ENCODE measurements around the gene C11orf71.

Gene C11orf71, protein sequence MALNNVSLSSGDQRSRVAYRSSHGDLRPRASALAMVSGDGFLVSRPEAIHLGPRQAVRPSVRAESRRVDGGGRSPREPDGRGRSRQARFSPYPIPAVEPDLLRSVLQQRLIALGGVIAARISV

DNA sequence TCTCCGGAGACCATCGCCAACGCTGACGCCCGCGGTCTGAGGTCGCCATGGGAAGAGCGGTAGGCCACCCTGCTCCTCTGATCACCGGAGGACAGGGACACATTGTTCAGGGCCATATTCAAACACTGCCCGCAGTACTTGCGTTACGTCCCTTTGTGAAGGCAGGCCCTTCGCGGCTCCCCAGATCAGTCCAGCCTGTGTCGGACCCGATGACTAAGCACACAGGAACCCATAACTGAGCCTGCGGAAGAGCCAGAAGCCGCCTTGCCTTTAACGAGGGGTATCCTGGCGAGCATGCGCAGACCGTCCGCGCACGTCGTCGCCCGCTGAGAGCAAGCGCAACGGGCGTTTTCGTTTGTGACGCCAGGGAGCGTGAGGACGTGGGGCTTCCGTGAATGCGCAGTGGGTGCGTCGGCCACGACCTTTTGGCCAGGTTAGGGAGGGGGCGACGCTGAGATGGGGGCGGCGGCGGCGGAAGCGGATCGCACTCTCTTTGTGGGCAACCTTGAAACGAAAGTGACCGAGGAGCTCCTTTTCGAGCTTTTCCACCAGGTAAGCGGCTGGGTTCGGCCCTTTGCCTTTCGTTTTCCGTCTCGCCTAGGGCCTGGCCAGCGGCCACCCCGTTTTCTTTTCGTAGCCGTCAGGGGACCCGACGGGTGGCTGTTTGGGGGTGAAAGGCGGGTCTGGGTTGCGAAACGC lies at the start of gene C11orf71, which contains the start of gene RBM7:
C11orf71 (minus strand) TSS at position 296 of the 699 bp plus-strand sequence; CDS start at position 116, 180 bp downstream.
RBM7 (plus strand) TSS at position 451 of the 699 bp plus-strand sequence; CDS start at position 457, 6 bp downstream.
- peak within 1 kb of the TSS; percentile 65 for H3K4me3 ChIP-seq (ENCODE audit: control insufficient read depth, low read depth, low read length)
- DNase-seq (ENCODE audit: low read depth): peak; percentile 98
- TF ChIP-seq, protein P1, sequence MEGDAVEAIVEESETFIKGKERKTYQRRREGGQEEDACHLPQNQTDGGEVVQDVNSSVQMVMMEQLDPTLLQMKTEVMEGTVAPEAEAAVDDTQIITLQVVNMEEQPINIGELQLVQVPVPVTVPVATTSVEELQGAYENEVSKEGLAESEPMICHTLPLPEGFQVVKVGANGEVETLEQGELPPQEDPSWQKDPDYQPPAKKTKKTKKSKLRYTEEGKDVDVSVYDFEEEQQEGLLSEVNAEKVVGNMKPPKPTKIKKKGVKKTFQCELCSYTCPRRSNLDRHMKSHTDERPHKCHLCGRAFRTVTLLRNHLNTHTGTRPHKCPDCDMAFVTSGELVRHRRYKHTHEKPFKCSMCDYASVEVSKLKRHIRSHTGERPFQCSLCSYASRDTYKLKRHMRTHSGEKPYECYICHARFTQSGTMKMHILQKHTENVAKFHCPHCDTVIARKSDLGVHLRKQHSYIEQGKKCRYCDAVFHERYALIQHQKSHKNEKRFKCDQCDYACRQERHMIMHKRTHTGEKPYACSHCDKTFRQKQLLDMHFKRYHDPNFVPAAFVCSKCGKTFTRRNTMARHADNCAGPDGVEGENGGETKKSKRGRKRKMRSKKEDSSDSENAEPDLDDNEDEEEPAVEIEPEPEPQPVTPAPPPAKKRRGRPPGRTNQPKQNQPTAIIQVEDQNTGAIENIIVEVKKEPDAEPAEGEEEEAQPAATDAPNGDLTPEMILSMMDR (IDR thresholded peaks at IDR 0.05; ENCODE audit: control insufficient read depth, insufficient read depth, low read depth, low read length, missing control alignments): no peak

DNA sequence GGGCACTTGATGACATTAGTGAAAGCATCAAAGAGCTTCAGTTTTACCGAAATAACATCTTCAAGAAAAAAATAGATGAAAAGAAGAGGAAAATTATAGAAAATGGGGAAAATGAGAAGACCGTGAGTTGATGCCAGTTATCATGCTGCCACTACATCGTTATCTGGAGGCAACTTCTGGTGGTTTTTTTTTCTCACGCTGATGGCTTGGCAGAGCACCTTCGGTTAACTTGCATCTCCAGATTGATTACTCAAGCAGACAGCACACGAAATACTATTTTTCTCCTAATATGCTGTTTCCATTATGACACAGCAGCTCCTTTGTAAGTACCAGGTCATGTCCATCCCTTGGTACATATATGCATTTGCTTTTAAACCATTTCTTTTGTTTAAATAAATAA lies 49.5 kb upstream of the C11orf71 start:
- TF ChIP-seq, protein P1 (IDR thresholded peaks at IDR 0.05; ENCODE audit: control insufficient read depth, insufficient read depth, low read depth, low read length, missing control alignments): no peak
- H3K4me3 ChIP-seq (ENCODE audit: control insufficient read depth, low read depth, low read length): no peak overlapping the region
- no peak for DNase-seq (ENCODE audit: low read depth)

DNA sequence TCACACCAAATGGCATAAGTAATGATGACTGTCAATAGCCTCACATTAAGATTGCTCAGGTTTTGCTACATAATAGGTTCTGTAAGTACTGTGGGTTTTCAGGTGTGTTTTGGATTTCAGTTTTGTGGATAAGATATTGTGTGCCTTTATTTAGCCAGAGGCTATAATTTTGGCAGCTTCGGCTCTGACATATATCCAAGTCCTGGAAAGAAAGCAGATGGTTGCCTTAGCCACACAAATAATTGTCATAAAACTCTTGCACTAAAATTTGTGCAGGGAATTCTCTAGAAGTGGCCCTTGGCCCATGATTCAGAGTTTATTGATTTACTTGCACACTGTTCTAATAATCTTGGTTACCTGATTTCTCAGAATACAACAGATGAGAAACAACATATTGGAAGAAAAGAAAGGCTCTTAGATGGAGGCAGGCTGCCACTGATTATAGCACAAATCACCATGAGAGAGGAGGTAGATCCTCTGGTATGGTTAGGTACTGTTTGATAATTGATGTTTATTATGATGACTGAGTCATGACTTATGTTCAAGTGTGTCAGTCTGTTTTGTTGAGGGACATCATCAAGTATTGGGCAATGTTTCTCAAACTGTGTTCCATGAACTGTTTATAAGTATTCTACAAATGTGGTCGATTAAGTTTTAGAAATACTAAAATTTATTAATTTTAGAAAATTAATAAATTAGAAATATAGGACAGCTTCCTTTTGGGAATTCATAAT lies 48.6 kb upstream of the C11orf71 start:
- DNase-seq (ENCODE audit: low read depth): no peak
- TF ChIP-seq, protein P1 (IDR thresholded peaks at IDR 0.05; ENCODE audit: control insufficient read depth, insufficient read depth, low read depth, low read length, missing control alignments): no peak

DNA sequence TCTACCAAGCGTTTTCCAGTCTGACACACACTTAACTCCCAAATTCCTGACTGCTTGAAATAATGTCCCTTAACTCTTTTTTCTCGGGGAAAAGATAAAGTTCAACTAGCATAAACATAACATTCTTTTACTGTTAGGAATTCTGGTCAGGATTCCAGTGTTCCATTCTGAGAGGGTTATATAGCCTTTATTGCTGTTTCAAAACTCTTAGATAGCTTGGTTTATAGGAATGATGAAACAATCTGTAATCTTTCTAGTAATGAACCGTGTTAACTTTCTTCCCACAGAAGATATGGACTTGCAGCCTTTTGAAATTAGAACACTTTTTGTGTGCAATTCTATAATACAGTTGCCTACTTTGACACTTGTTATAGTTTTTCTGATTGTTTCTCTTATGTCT lies 47.6 kb upstream of the C11orf71 start:
- peak; percentile 73 for DNase-seq (ENCODE audit: low read depth)
- TF ChIP-seq, protein P1 (IDR thresholded peaks at IDR 0.05; ENCODE audit: control insufficient read depth, insufficient read depth, low read depth, low read length, missing control alignments): no peak
- H3K4me3 ChIP-seq (ENCODE audit: control insufficient read depth, low read depth, low read length): no peak overlapping the region

More for the DNA sequence above, 48.6 kb upstream of the C11orf71 start:
- no peak overlapping the region for H3K4me3 ChIP-seq (ENCODE audit: control insufficient read depth, low read depth, low read length)

DNA sequence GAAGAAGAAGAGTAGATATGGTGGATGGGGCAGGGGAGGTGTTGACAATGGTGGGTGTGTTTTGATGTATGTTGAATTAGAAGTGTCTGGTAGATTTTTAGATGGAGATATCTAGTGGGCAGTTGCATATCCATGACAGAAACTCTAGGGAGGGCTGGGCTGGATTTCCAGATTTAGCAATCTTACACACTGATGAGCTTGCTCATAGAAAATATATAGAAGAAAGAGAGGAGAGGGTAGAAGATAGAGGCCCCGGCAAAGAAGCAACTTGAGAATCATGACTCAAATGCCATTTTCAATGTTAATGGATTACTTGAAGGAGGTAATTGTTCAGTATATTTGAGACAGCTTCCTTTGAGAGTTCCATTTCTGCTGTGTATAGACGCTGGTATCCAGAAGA lies 47.1 kb upstream of the C11orf71 start:
- no peak for DNase-seq (ENCODE audit: low read depth)
- H3K4me3 ChIP-seq (ENCODE audit: control insufficient read depth, low read depth, low read length): no peak overlapping the region
- TF ChIP-seq, protein P1 (IDR thresholded peaks at IDR 0.05; ENCODE audit: control insufficient read depth, insufficient read depth, low read depth, low read length, missing control alignments): no peak

DNA sequence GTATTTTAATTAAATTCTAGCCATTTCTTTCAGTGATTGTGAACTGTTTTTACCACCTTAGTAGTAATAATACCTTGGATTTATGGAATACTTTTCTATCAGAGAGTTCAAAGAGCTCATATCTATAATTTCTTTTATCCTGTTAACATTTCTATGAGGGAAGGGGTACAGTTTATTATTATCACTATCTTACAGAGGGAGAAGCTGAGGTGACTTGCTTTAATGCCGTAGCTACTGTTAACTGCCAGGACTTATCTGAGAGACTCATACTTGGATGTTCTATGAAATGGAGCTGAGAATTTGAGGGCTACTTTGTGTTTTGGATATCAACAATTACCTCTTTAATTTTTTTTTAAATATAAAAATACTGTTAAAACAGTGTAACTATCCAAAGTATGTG lies 42.2 kb upstream of the C11orf71 start:
- TF ChIP-seq, protein P1 (IDR thresholded peaks at IDR 0.05; ENCODE audit: control insufficient read depth, insufficient read depth, low read depth, low read length, missing control alignments): no peak
- H3K4me3 ChIP-seq (ENCODE audit: control insufficient read depth, low read depth, low read length): no peak overlapping the region
- DNase-seq (ENCODE audit: low read depth): no peak
